NT2/D1 (cell line): Measurements from ENCODE around the gene HOATZ.

ENCODE experiments used
- SUZ12 ChIP-seq: IDR thresholded peaks from 2 replicates; pipeline ENCODE4 v1.6.1; 2011; ENCODE audit not compliant: insufficient read length, insufficient read depth; ENCODE audit errors: extremely low read depth
- YY1 ChIP-seq: IDR thresholded peaks from 2 replicates; pipeline ENCODE4 v1.6.1; 2011; ENCODE audit not compliant: insufficient read length, insufficient read depth

- TF ChIP-seq SUZ12 (no peak), YY1 (no peak)
Measured at GRCh38 chr11:111586388-111586831, 71.8 kb downstream of the HOATZ start.
